NT2/D1 (cell line): ENCODE measurements around the gene HOXA5.
A peak's percentile ranks its signal among the peaks of the same experiment; 100 is the strongest.

Source experiments
- SUZ12 ChIP-seq: IDR thresholded peaks from 2 replicates; pipeline ENCODE4 v1.6.1; 2011; ENCODE audit not compliant: insufficient read length, insufficient read depth; ENCODE audit errors: extremely low read depth
- YY1 ChIP-seq: IDR thresholded peaks from 2 replicates; pipeline ENCODE4 v1.6.1; 2011; ENCODE audit not compliant: insufficient read length, insufficient read depth
- ZNF274 ChIP-seq: IDR thresholded peaks from 2 replicates; pipeline ENCODE4 v1.6.1; 2011; ENCODE audit warnings: mild to moderate bottlenecking, low read depth, low read length

- TF ChIP-seq ZNF274 (no peak), YY1 (no peak), SUZ12 (peak; percentile 81)
Observed at GRCh38 chr7:27187475-27188385, 44.2 kb upstream of the HOXA5 start.
